IPS DF 6.9 (cell line): Measurements from ENCODE around the gene HMGCS1.

Source experiments
- DNase-seq: peaks from one replicate; pipeline ENCODE4 v3.0.0-alpha.2; 2013; ENCODE audit warnings: low read depth, low spot score
- H3K27ac ChIP-seq: one replicate; pipeline ENCODE4 v1.5.1; 2013; ENCODE audit warnings: low read length, control low read depth
- H3K27me3 ChIP-seq: 2 replicates; pipeline ENCODE4 v1.6.1; 2013; ENCODE audit warnings: mild to moderate bottlenecking, low read length; ENCODE audit not compliant: control insufficient read depth, insufficient read depth
- H3K36me3 ChIP-seq: 2 replicates; pipeline ENCODE4 v1.6.1; 2013; ENCODE audit warnings: low read length; ENCODE audit not compliant: control insufficient read depth, insufficient read depth
- H3K4me1 ChIP-seq: 2 replicates; pipeline ENCODE4 v1.6.1; 2013; ENCODE audit warnings: low read length; ENCODE audit not compliant: control insufficient read depth, insufficient read depth
- H3K4me3 ChIP-seq: 2 replicates; pipeline ENCODE4 v1.5.1; 2013; ENCODE audit warnings: mild to moderate bottlenecking, low read length
- H3K9me3 ChIP-seq: 2 replicates; pipeline ENCODE4 v1.6.1; 2013; ENCODE audit warnings: low read length, inconsistent platforms; ENCODE audit not compliant: control insufficient read depth, insufficient read depth
- WGBS: extraction: QIAGEN DNeasy Blood & Tissue Kit; methylation state at CpG from one replicate; pipeline ENCODE4 v1.1.7; 2013; ENCODE audit warnings: mixed read lengths, missing lambda C conversion rate; ENCODE audit not compliant: insufficient read length, insufficient coverage; 5-methylcytosine and 5-hydroxymethylcytosine counted together

The HMGCS1 gene

DNA sequence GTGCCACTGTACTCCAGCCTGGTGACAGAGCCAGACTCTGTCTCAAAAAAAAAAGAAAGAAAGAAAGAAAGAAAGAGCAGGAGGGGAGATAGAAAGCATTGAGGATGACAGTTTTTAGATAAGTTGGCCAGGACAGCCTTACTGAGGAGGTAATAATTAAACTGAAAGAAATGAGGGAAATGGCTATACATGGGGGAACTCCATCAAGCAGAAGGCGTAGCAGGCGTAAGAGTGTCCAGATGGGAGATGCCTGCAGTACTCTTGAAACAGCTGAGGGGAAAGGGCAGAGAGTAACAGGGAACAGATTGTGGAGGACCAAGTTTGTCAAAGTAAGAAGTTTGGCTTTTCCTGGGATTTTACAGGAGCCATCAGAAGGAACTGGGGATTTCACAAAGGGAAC lies 57.5 kb downstream of the HMGCS1 start:
- no peak overlapping the region for H3K27ac ChIP-seq

GRCh38 chr5:43251754-43252153 lies 61.5 kb downstream of the HMGCS1 start:
- H3K27ac ChIP-seq, result no peak overlapping the region
- no peaks in the 10 kb centered on the region for H3K27me3 ChIP-seq
- H3K4me1 ChIP-seq, result no peaks in the 10 kb centered on the region
- no peaks in the 10 kb centered on the region for H3K9me3 ChIP-seq
- no peak for DNase-seq
- no peaks in the 10 kb centered on the region for H3K36me3 ChIP-seq
- no CpG with 5 or more reads among the region's 5 CpGs for WGBS
- no peak overlapping the region for H3K4me3 ChIP-seq

More for the DNA sequence above, 57.5 kb downstream of the HMGCS1 start:
- Histone ChIP-seq H3K27me3 (no peaks in the 10 kb centered on the region), H3K9me3 (no peaks in the 10 kb centered on the region), H3K36me3 (no peaks in the 10 kb centered on the region), H3K4me1 (no peaks in the 10 kb centered on the region), H3K4me3 (no peak overlapping the region)
- WGBS, result no CpG with 5 or more reads among the region's 2 CpGs
- no peak for DNase-seq

- no peaks in the 10 kb centered on the region for H3K4me1 ChIP-seq
- no peak overlapping the region for H3K27ac ChIP-seq
- no peak overlapping the region for H3K4me3 ChIP-seq
- H3K36me3 ChIP-seq, result no peaks in the 10 kb centered on the region
- no CpG with 5 or more reads among the region's 19 CpGs for WGBS
- no peak for DNase-seq
- no peaks in the 10 kb centered on the region for H3K9me3 ChIP-seq
- H3K27me3 ChIP-seq, result no peaks in the 10 kb centered on the region
These were observed 67.4 kb downstream of the HMGCS1 start for GRCh38 chr5:43245724-43246385.

GRCh38 chr5:43244823-43245565 lies 68.2 kb downstream of the HMGCS1 start:
- no CpG with 5 or more reads among the region's 11 CpGs for WGBS
- H3K4me1 ChIP-seq, result no peaks in the 10 kb centered on the region
- no peaks in the 10 kb centered on the region for H3K27me3 ChIP-seq
- H3K9me3 ChIP-seq, result no peaks in the 10 kb centered on the region
- no peak overlapping the region for H3K4me3 ChIP-seq
- DNase-seq, result no peak
- H3K36me3 ChIP-seq, result no peaks in the 10 kb centered on the region
- H3K27ac ChIP-seq, result no peak overlapping the region

GRCh38 chr5:43243270-43243669 lies 69.9 kb downstream of the HMGCS1 start:
- H3K4me3 ChIP-seq, result no peak overlapping the region

DNA sequence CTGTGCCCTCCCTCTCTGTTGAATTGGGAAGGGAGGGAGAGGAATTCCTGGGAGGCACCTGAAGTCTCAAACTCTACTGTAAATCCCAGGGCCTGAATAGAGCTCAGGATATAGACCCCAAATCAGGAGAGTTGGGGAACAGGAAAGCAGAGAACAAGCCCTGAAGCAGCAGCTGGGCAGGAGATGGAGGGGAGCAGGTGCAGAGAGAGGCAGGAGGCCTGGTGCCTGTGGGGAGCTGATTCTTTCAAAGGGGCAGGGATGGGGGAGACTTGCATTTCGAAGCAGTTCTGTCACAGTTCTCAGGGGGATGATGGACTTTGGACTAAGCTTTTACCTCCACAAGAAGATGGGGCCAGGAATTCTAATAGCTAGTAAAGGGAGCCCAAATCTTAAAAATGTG lies 71.0 kb downstream of the HMGCS1 start:
- Histone ChIP-seq H3K27ac (no peak overlapping the region), H3K36me3 (no peaks in the 10 kb centered on the region), H3K4me3 (no peak overlapping the region), H3K9me3 (no peaks in the 10 kb centered on the region), H3K27me3 (no peaks in the 10 kb centered on the region), H3K4me1 (no peaks in the 10 kb centered on the region)
- DNase-seq, result no peak
- WGBS, result no CpG with 5 or more reads among the region's 1 CpG

More at GRCh38 chr5:43243270-43243669, 69.9 kb downstream of the HMGCS1 start:
- H3K27ac ChIP-seq, result no peak overlapping the region
- no peaks in the 10 kb centered on the region for H3K36me3 ChIP-seq
- H3K27me3 ChIP-seq, result no peaks in the 10 kb centered on the region
- H3K4me1 ChIP-seq, result no peaks in the 10 kb centered on the region
- DNase-seq, result no peak
- H3K9me3 ChIP-seq, result no peaks in the 10 kb centered on the region
